Stimulated activated CD4-positive, alpha-beta T cell treated with anti-CD3 and anti-CD28 coated beads, Interleukin-1b, Interleukin-23, amount 100 ng/mL, for 4 hours (primary cell): ENCODE measurements around the gene NDUFB10.

Experiments
- DNase-seq, 2 donors: peaks; one replicate each; pipeline ENCODE4 v3.0.0-alpha.2; 2020; ENCODE audit warnings: low read depth in 2 of 2

The NDUFB10 gene

GRCh38 chr16:1984347-1985225, 25.2 kb downstream of the NDUFB10 start:
- DNase-seq = no peak

- no peak for DNase-seq
These were observed 26.3 kb downstream of the NDUFB10 start for GRCh38 chr16:1985466-1986150.

- DNase-seq = no peak
These were observed 27.9 kb downstream of the NDUFB10 start for GRCh38 chr16:1987198-1987597.

- DNase-seq = no peak
These were observed 30.1 kb downstream of the NDUFB10 start, which contains the start of gene SYNGR3 for GRCh38 chr16:1989209-1990100. Gene SYNGR3 (plus strand): TSS chr16:1989970. CDS start chr16:1990103, 133 bp downstream.

DNA sequence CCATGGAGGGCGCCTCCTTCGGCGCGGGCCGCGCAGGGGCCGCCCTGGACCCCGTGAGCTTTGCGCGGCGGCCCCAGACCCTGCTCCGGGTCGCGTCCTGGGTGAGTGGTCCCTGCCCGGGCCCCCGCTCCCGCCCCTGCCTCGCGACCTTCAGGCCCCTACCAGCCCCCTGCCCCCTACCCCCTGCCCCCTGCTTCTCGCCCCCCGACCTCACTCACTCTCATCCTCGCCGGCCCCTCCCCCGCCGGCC, 30.7 kb downstream of the NDUFB10 start:
- DNase-seq = no peak

DNA sequence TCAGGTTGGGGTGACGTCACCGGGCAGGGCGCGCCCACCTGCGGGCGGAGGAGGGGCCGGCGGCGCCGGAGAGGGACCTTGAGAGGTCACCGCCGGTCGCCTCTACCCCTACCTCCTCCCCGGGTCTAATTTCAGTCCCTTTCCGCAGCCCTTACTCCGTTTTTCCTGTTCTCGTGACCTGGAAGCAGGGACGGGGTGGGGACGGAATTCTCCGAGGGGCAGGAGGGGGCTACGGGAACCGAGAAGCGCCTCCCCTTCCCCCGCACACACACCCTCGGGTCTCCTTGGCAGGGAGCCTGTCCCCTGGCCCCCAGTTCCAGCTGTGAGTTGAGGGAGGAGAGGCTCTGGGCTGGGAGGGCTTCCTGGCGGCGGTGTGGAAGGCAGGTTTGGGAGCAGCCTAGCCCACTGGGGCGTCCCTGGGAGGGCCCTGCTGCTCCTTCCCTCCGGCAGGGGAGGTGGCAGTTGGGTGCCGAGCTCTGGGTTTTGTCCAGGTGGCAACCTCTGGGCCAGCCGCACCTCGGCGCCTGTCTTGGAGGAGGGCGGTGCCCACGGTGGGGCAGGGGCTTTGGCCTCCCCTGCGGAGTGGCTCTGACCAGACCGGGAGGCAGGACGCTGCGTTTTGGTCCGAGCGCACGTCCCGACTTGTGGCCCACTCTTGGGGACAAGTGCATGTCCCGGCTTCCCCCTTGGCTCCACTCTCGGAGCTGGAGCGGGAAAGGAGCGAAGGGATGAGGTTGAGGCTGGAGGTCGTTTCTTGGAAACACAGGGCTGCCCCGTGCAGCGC, 31.2 kb downstream of the NDUFB10 start:
- peak in 1 of 2 donors; percentile 36 for DNase-seq

- DNase-seq = no peak
These were observed 31.8 kb downstream of the NDUFB10 start for GRCh38 chr16:1991135-1991551.

DNA sequence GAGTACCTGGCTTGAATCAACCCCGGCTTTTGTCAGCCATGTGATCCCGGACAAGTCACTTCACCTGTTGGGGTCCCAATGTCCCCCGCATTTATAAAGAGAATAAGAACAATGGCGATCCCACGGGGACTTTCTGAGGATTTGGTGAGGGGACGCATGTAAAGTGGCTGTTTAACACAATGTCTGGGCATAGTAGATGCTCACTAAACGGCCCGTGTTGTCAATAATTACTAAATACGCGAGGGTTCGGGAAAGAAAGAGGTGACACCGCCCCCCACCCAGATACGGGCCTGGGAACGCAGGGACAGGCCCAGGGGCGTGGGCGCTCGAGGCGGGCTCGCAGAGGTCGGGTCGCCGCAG, 32.2 kb downstream of the NDUFB10 start:
- no peak for DNase-seq

DNA sequence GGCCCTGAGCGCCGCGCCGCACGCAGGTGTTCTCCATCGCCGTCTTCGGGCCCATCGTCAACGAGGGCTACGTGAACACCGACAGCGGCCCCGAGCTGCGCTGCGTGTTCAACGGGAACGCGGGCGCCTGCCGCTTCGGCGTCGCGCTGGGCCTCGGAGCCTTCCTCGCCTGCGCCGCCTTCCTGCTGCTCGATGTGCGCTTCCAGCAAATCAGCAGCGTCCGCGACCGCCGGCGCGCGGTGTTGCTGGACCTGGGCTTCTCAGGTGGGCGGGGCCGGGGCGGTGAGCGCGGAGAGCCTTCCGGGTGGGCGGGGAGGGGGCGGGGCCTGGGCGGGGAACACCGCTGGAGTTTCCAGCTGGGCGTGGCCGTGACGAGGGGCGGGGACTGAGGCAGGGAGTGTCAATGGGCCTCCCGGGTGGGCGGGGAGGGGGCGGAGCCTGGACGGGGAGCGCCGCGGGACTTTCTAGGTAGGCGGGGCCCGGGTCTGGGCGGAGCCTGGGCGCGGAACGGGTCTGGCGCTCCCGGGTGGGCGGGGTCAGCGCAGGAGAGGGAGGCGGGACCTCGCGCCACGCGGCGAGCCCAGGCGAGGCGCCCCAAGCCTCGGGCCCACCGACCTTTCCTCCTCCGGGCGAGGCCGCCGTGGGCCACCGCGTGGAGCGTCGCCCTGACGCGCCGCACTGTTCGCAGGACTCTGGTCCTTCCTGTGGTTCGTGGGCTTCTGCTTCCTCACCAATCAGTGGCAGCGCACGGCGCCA, 32.8 kb downstream of the NDUFB10 start:
- DNase-seq = peak; percentile 99

- DNase-seq = no peak
These were observed 33.5 kb downstream of the NDUFB10 start for GRCh38 chr16:1992704-1993317.

GRCh38 chr16:1993731-1994131, 34.4 kb downstream of the NDUFB10 start:
- no peak for DNase-seq

DNA sequence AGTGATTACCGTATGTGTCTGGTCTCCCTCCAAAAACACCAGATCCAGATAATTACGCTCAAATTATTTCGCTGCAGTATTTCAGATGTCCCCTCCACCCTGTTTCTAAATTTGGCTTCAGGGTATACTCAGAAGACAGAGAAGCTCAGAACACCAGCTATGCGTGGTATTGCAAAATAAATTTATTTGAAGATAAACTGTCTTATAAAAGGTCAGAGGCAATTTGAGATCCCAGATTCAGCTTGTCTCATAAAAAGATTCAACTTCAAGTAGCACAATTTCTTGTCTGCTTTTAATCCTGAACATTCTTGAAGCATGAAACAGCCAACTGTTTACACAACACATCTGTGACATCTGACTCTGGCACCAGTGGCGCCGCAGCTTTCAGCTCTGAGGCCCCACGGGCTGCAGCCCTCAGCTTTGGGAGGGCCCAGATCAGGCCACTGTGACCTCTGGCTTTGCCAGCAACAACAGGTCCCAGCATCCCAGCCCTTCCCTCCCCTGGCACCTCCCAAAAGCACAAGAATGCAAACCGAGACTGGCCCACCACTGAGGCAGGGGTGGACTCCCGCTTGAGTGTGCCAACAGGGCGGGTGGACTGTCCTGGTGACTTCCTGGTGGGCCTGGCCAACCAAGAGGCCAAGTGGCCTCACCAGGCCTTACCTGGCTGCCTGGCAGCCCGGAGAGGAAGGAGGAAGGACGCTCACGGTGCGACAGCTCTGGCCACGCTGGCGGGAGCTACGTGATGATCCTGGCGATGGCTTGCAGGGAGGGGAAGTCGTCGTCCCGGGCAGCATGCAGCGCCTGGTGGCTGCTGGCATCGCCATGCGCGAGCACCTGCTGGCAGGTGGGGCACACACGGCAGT, 38.4 kb downstream of the NDUFB10 start:
- no peak for DNase-seq

DNA sequence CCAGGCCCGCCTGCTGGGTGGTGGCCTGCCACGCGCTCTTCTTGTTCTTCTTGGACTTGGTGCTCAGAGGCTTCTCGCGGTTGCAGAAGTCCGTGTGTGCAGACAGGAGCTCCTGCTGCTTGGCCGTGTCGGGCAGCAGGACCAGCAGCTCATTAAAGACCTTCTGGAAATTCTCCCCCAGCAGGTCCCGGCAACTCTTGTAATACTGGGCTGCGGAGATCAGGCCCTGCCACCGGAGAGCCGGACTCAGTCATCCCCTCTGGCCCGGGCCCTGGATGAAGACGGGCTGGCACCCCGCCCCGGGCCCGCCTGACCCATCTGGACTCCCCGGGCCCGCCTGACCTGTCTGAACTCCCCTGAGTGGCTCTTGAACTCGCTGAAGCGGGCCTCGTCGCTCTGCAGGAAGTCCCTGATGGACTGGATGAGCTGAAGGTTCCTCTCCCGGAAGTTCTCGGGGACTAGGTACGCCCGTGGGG, 39.1 kb downstream of the NDUFB10 start:
- DNase-seq = no peak

DNA sequence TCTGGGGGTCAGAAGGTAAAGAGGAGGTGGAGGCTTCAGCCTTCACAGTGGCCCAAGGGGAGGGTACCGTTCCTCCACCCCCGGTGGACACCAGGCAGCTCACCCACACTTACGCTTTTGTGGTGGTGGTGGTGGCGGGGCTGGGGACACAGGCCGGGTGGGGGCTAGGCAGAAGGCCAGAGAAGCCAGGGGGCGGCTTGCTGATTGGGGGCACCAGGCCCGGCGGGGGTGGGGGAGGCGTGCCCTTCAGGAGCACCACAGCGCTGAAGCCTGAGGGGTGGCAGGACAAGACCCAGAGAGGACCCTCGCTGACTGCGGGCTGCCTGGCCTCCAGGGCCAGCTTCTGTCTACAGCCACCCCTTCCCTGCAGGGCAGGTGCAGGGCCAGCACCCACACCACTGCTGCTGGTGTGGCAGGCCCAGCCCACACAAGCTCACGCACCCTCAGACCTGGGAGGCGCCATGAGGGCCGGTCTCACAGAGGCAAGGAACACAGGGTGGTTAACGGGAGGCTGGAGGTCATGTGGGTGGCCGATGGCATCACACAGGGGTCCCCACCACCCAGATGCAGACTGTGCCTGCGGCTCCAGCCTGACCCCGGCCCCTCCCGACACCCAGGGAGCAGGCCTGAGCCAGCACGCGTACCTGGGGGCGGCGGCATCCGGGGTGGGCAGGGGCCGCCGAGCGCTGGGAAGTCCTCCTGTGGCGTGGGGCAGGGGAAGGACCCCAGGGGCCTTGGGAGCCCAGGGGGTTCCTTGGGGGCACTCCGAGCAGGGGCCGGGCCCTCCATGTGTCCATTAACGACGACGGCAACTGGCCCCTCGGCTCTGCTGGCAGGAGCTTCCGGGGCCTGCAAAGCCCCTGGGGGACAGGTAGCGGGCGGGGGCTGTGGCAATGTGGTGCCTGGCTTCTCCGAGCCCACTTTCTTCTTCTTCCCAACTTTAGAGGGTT, 39.8 kb downstream of the NDUFB10 start:
- no peak for DNase-seq

- DNase-seq = no peak
These were observed 40.7 kb downstream of the NDUFB10 start for GRCh38 chr16:1999866-2000514.

DNA sequence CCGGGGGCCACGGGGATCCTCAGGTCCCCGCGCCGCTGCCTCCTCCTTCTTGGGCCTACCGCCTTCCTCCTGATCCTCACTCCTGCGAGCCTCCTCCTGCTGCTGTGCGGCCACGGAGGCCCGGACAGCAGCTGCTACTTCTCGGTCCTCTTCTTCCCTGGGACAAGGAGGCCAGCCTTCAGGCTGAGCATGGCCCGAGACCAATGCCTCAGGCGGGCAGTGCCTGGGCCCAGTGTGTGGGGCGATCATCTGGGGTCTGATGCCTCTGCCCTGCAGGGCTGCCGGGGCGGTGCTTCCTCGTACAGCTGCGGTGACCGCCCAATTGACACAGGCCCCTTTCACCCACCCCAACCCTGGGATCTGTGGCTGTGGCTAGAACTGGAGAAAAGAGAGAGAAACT, 41.7 kb downstream of the NDUFB10 start:
- no peak for DNase-seq
